Fibroblast of upper back skin (primary cell): ENCODE data around the gene CD63.
A peak's percentile ranks its signal among the peaks of the same experiment; 100 is the strongest.

Source experiments
- DNase-seq: peaks from one replicate; pipeline ENCODE4 v3.0.0-alpha.2; 2013

Gene CD63

GRCh38 chr12:55684761-55685370 lies 43.9 kb downstream of the CD63 start:
- DNase-seq, result no peak

GRCh38 chr12:55683676-55684075 lies 45.1 kb downstream of the CD63 start:
- DNase-seq, result no peak

GRCh38 chr12:55682087-55682796 lies 46.6 kb downstream of the CD63 start:
- no peak for DNase-seq

- peak; percentile 38 for DNase-seq
Observed at GRCh38 chr12:55681142-55682077, 47.4 kb downstream of the CD63 start.

- no peak for DNase-seq
Observed at GRCh38 chr12:55679691-55680090, 49.1 kb downstream of the CD63 start.

GRCh38 chr12:55676707-55677106 lies 52.1 kb downstream of the CD63 start:
- no peak for DNase-seq

- no peak for DNase-seq
Observed at GRCh38 chr12:55675666-55676065, 53.1 kb downstream of the CD63 start.
